Progenitor cell of endocrine pancreas (in vitro differentiated cells): Measurements from ENCODE around the gene TUBGCP4. TPM values are rescaled to one million over a fixed set of nuclear protein-coding genes. Genes with fewer than 3 reads are reported as not detected.

Experiments
- DNase-seq: peaks from one replicate; pipeline ENCODE4 v3.0.0; 2021; ENCODE audit warnings: low spot score; ENCODE audit not compliant: unreplicated experiment
- H3K27ac Mint-ChIP-seq: 2 replicates; pipeline ENCODE4 v1.8.0; 2021; ENCODE audit warnings: mild to moderate bottlenecking, moderate library complexity, mixed read lengths
- H3K27me3 Mint-ChIP-seq: 2 replicates; pipeline ENCODE4 v1.8.0; 2021; ENCODE audit warnings: mixed read lengths
- H3K36me3 Mint-ChIP-seq: 2 replicates; pipeline ENCODE4 v1.8.0; 2022; ENCODE audit warnings: mixed read lengths; ENCODE audit not compliant: insufficient read depth
- H3K4me1 Mint-ChIP-seq: 2 replicates; pipeline ENCODE4 v1.8.0; 2021; ENCODE audit warnings: low read depth, mixed read lengths
- H3K4me3 Mint-ChIP-seq: 2 replicates; pipeline ENCODE4 v1.8.0; 2021; ENCODE audit warnings: low read depth, mild to moderate bottlenecking, moderate library complexity, mixed read lengths
- H3K9me3 Mint-ChIP-seq: 2 replicates; pipeline ENCODE4 v1.8.0; 2021; ENCODE audit warnings: low read depth, mixed read lengths
- CTCF ChIP-seq: fragments of 200-600 bp; sonication (generic); IDR thresholded peaks from one replicate; pipeline ENCODE4 v1.5.0; 2021; ENCODE audit warnings: antibody characterized with exemption, mild to moderate bottlenecking; ENCODE audit not compliant: unreplicated experiment
- total RNA-seq: library from RNA; stranded (reverse); gene quantifications from 2 replicates; pipeline ENCODE4 v1.2.1, GENCODE V29; 2021

TUBGCP4 gene
- total RNA-seq, 1 donor from 2014 or later, result 41.9 TPM

GRCh38 chr15:43330780-43331087 is 40.2 kb upstream of the TUBGCP4 start:
- Mint-ChIP-seq H3K36me3 (peaks cover 7% of the 10 kb centered on the region), H3K27me3 (peaks cover under 1% of the 10 kb centered on the region), H3K4me3 (peak overlapping the region; percentile 92), H3K27ac (peak overlapping the region; percentile 97), H3K4me1 (peaks cover 16% of the 10 kb centered on the region), H3K9me3 (no peaks in the 10 kb centered on the region)
- no peak for DNase-seq
- no peak for TF ChIP-seq CTCF

DNA sequence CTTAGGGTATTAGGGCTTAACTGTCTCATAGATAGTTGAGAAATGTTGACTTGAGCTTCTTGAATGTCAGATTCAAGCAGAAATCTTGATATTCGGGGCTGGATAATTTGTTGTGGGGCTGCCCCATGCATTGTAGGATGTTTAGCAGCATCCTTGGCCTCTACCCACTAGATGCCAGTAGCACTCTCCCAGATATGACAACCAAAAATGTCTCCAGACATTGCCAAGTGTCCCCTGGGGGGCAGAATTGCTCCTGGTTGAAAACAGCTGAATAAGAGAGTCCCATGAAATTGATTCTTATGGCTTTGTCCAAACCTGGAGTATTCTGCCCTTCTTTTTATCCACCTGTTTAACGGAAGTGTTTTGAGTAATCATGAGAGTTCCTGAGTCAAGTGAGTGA is 24.6 kb upstream of the TUBGCP4 start:
- Mint-ChIP-seq H3K36me3 (peaks cover 5% of the 10 kb centered on the region), H3K4me3 (no peak overlapping the region), H3K27ac (no peak overlapping the region), H3K4me1 (no peaks in the 10 kb centered on the region), H3K27me3 (no peaks in the 10 kb centered on the region), H3K9me3 (no peaks in the 10 kb centered on the region)
- no peak for TF ChIP-seq CTCF
- DNase-seq, result no peak

GRCh38 chr15:43347114-43347513 is 23.8 kb upstream of the TUBGCP4 start:
- Mint-ChIP-seq H3K36me3 (peaks cover 5% of the 10 kb centered on the region), H3K27me3 (no peaks in the 10 kb centered on the region), H3K4me3 (no peak overlapping the region), H3K4me1 (no peaks in the 10 kb centered on the region), H3K9me3 (no peaks in the 10 kb centered on the region), H3K27ac (no peak overlapping the region)
- no peak for DNase-seq
- TF ChIP-seq CTCF, result no peak

- H3K4me1 Mint-ChIP-seq, result no peaks in the 10 kb centered on the region
- peaks cover 10% of the 10 kb centered on the region for H3K36me3 Mint-ChIP-seq
- peaks cover under 1% of the 10 kb centered on the region for H3K9me3 Mint-ChIP-seq
- TF ChIP-seq CTCF, result no peak
- DNase-seq, result no peak
- no peak overlapping the region for H3K27ac Mint-ChIP-seq
- no peaks in the 10 kb centered on the region for H3K27me3 Mint-ChIP-seq
- no peak overlapping the region for H3K4me3 Mint-ChIP-seq
Observed at GRCh38 chr15:43352693-43353382, 18.1 kb upstream of the TUBGCP4 start.

- TF ChIP-seq CTCF, result no peak
- peaks cover 54% of the 10 kb centered on the region for H3K9me3 Mint-ChIP-seq
- H3K27me3 Mint-ChIP-seq, result no peaks in the 10 kb centered on the region
- H3K4me3 Mint-ChIP-seq, result no peak overlapping the region
- no peaks in the 10 kb centered on the region for H3K4me1 Mint-ChIP-seq
- no peak overlapping the region for H3K27ac Mint-ChIP-seq
- H3K36me3 Mint-ChIP-seq, result peaks cover 83% of the 10 kb centered on the region
- no peak for DNase-seq
Observed at GRCh38 chr15:43360821-43361220, 10.1 kb upstream of the TUBGCP4 start.
